Breast epithelium (tissue), 3 donors: Measurements from ENCODE around the gene OR5B12.

Source experiments
- CTCF ChIP-seq, 3 donors: fragments of 450-650 bp; IDR thresholded peaks; one replicate each; pipeline ENCODE4 v1.5.1; 2016 to 2017; ENCODE audit warnings: antibody characterized with exemption in 3 of 3, mild to moderate bottlenecking in 3 of 3, moderate library complexity in 3 of 3
- POLR2A ChIP-seq: fragments of 450-650 bp; IDR thresholded peaks from one replicate; pipeline ENCODE4 v1.6.1; 2016; ENCODE audit warnings: antibody characterized with exemption, mild to moderate bottlenecking, moderate library complexity

DNA sequence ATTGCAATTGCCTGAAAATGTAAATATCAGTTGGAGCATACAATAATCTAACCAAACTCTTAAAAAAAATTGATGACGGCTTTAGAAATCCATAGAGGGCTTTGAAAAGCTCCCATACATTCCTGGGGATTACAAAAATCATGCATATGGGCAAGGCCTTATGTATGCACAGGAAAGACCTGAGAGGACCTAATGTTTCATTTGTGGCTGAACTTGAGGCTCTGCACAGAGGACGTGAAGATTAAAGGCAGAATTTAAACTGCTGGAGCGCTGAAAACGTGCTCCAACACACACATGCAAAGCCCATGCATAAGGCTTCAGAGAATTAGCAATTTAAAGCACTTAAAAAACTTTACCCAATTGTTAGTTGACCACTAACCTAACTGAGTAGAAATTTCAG lies 3.5 kb downstream of the OR5B12 start:
- no peak for TF ChIP-seq CTCF (IDR thresholded peaks at IDR 0.05)
- no peak for TF ChIP-seq POLR2A
